GM18870 (cell line): ENCODE measurements around the gene R3HDML.
"Not testable (repeated sequence)": the region's sequence is repeated elsewhere in the genome, so short reads cannot be mapped to it uniquely, and the experiment has no call there.

Experiments
- ATAC-seq: cut with Tn5 transposase; IDR thresholded peaks from one replicate; pipeline ENCODE4 v1.9.1; 2021; ENCODE audit warnings: moderate library complexity; ENCODE audit not compliant: unreplicated experiment

The R3HDML gene, protein sequence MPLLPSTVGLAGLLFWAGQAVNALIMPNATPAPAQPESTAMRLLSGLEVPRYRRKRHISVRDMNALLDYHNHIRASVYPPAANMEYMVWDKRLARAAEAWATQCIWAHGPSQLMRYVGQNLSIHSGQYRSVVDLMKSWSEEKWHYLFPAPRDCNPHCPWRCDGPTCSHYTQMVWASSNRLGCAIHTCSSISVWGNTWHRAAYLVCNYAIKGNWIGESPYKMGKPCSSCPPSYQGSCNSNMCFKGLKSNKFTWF

DNA sequence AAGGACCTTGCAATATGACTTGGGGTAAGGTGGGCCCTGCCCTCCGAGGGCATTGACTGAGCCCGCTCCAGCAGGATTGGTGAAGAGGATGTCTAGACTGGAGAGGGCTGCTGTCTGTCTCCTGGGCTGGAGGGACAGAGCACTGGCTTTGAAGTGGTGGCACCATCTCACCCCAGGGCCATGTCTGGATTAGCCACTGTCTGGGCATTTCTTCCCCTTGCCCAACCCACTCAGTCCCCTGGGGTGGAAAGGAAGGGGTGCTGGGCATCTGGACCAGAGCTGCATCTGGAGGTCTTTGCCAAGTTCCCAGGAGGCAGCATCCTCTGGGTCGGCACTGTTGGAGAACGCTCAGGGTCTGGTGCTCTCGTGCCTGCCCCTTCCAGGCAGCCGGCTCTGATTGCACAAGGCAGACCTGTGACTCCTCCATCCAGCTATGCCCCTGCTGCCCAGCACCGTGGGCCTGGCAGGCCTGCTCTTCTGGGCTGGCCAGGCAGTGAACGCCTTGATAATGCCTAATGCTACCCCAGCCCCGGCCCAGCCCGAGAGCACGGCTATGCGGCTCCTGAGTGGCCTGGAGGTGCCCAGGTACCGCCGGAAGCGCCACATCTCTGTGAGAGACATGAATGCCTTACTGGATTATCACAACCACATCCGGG is at the start of gene R3HDML:
Gene R3HDML, plus strand, starts transcription at position 319 of the 656 bp plus-strand sequence. Its CDS starts 115 bp downstream, at position 434.
- ATAC-seq, result no peak

DNA sequence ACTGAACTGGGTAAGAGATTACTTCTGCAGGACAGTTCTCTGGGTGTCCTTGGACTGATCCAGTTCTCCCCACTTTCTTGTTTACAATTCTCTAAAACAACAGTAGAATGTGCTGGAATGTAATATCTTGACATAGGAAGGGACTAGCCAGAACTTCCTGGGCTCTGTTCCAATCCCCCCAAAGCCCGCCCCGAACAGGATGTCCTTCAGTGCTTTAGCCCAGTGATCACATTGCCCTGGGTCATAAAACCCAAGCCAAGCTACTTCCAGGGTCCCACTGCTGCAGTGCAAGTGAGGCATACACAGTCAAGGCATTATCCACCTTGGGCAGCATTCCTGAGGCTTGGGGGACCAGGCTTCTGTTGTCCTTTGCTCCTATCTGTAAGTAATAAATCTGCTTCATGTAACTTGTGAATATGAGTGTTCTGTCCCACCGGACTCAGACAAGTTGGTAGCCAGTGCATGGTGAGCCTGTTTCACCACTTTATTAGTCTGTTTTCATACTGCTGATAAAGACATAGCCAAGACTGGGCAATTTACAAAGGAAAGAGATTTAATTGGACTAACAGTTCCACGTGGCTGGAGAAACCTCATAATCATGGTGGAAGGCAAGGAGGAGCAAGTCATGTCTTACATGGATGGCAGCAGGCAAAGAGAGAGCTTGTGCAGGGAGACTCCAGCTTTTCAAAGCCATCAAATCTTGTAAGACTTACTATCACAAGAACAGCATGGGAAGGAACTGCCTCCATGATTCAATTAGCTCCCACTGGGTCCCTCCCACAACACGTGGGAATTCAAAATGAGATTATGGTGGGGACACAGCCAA is 49.4 kb upstream of the R3HDML start:
- no peak for ATAC-seq

DNA sequence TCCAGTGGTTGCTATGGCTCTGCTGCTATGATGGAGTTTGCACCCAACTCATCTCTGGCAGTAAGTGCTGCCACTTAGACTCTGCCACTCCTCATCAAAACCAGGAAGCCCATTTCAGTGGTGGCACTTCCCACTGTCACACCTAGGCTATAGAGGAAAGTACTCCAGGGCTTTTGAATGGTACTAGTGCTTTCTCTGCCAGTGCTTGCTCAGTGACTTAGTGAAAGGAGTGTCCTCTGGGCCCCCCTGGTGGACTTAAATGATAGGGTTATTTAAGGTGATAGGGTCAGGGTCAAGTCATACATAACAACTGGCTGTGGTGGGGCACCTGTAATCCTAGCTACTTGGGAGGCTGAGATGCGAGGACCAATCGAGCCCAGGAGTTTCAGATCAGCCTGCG is 48.6 kb upstream of the R3HDML start:
- ATAC-seq, result no peak

DNA sequence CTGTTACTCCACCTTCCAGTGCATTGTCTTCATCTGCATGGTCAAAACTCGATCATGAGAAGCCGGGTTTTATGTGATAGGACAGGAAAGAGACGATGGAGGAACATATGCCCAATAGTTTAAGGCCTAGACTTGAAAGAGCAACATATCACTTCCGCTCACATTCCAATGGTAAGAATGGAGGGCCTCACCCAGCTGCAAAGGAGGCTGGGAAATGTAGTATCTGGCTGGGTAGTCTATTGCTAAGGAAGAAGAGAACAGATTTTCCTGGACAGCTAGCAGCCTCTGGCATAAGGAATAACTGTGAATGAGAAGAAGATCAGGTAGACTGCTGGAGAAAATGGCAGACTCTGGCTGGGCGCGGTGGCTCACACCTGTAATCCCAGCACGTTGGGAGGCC is 45.1 kb upstream of the R3HDML start:
- no peak for ATAC-seq

DNA sequence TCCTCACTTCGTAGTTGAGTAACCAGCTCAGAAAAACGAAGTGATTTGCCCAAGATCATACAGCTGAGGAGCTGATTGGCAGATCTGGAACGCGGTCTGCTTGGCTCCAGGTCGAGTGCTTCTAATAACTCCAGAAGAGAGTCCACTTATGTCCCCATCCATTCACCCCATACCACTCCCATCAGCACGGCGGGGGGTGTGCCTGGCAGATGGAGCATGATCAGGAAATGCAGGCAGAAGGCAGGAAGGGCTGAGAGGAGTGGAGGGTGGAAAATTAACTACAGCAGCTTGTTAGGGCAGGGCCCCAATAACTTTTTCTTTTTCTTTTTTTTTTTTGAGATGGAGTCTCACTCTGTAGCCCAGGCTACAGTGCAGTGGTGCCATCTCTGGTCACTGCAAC is 40.8 kb upstream of the R3HDML start:
- no peak for ATAC-seq

DNA sequence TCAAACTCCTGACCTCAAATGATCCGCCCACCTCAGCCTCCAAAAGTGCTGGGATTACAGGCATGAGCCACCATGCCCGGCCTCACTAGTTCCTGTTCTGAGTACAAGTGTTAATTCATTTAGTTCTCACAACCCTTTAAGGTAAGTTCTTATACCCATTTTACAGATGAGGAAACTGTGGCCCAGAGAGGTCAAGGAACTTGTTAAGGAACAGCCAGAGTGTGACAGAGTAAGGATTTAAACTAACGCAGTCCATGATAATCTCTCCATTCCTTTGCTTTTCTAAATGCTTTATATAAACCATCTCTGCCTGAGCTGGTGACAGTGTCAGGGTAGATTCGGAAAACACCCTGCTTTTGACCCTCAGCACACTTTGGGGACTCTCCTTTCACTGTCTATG is 39.1 kb upstream of the R3HDML start:
- ATAC-seq, result no peak

DNA sequence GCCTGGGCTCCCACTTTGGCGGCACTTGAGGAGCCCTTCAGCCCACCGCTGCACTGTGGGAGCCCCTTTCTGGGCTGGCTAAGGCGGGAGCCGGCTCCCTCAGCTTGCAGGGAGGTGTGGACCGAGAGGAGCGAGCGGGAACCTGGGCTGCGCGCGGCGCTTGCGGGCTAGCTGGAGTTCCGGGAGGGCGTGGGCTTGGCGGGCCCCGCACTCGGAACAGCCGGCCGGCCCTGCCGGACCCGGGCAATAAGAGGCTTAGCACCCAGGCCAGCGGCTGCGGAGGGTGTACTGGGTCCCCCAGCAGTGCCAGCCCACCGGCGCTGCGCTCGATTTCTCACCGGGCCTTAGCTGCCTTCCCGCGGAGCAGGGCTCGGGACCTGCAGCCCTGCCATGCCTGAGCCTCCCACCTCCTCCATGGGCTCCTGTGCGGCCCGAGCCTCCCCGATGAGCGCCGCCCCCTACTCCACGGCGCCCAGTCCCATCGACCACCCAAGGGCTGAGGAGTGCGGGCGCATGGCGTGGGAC is 37.8 kb upstream of the R3HDML start:
- not testable (repeated sequence) for ATAC-seq

DNA sequence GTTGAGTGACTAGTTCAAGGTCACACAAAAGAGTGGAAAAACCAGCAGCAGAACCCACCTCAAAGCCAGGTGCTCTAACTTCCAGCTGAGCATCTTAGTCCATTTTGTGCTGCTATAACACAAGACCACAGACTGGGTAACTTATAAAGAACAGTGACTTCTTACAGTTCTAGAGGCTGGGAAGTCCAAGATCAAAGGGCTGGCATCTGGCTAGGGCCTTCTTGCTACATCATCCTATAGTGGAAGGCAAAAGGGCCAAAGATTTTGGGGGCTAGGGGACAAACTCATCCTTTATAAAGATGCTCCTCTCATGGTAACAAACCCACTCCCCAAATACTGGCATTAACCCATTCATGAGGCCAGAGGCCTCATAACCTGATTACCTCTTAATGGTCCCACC is 35.6 kb upstream of the R3HDML start:
- ATAC-seq, result no peak

DNA sequence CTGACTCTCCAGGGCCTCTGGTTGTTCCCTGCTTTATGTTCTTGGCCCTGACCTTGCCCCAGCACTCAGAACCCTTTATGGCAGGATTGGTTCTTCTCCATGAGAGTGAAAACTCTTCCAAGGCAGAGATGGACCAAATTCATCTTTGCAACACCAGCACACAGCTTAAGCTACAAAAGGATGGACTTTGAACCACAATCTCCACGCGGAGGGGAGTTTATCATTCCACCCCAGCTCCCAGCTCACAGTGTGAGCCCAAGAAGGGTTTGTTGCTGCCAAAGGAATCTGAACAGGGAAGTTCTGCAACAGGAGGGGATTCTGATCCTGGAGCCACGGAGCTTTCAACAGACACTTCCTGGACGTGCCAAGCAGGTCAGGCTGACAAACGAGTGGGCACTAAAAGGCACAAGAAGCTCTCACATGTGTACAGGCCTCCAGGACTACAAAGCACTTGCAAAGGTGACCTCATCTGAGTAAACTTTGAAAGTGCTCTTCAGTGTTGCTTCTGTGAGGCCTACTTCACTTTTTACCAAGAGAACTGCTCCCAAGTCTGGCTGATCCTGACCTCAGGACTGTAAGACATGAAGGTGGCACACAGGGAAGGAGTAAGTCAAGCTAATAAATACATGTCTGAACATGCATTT is 34.7 kb upstream of the R3HDML start:
- ATAC-seq, result no peak

DNA sequence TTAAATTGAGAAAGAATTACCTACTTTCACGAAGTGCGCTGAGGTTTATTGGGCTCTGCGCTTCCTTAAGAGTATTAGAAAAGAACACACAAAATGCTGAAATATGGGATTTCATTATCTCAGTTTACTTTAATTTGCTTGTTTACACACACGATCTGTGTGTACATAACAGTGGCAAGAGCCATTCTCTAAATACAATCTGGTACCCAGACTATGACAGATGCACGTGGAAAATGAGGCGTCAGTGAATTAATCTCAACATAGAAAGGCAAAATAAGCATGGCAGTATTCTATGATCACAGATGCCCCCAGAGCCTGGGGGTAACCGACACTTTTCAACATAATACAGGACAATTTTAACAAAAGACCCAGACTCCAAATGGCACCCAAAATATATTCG is 34.1 kb upstream of the R3HDML start:
- ATAC-seq, result no peak

DNA sequence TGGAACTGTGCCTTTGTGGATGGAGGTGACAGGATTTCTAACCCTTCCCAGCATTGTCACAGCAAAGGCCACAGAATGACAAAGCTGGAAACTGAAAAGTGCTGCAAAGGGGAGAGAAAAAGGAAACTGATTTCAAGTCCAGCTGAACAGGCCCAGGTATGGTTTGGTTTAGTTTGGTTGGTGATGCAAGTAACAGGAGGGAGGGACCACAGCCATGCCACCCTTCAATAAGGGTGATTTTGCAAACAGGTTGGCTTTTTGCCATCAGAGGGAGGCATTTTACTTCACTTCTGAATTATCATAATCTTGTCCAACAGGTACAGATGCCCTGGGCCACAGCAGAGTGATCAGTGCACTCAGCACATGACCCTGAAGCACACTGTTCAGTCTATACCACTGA is 32.5 kb upstream of the R3HDML start:
- no peak for ATAC-seq

DNA sequence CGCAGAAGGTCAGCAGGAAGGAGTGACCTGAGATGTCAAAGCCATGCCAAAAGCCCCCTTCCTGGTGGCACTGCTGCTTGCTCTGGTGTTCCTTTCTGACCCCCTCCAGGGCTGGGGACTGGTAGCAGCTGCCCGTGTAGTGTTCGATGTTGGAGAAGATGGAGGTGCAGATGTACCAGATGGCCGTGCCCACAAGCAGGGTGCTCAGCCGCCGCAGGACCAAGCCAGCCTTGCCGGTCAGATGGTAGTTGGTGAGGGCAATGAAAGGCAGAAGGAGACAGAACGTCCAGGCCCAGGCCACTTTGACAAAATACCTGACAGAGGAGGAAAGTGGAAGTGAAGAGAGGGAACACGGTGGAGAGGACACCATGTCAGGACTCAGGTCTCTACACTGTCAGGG is 29.9 kb upstream of the R3HDML start:
- ATAC-seq, result no peak

DNA sequence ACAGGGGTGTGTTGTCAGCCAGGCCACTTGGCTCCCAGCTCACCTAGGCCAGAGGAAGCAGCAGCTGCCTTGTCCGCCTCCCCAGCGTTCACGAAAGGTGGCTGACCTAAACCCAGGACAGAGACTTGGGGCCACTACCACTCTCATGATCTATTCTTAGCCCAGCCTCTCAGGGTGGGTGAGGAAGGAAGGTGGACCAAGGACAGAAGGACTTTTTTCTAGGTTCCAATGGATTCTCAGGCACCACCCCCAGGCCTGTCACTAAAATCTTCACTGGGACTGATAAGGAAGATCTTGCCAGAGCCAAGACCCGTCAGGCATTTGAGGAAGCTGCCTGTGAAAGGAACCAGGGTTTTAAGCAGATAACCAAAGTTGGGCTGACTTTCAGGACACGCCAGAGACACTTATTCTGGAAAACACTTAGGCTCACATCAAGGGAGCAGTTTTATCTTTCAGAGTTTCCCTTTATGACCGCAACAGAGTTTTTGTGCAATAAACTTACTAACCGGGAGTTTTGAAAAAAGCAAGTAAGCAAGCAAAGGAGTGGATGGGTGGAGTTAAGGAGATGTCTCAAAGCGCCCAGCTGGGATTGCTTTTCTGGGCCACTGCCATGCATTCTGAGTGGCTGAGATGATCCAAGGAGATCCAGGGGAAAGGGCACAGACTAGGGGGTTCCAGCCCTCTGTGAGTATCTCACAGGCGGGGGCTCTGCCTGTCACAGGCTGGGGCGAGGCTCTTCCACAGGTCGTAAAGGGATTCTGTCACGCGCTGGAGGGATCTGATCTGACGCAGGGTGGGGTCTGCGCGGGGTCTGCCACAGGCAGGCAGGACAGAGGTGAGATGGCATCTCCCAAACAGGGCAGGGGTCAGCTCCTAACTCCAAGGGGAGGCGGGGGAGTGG is 26.8 kb upstream of the R3HDML start:
- no peak for ATAC-seq

DNA sequence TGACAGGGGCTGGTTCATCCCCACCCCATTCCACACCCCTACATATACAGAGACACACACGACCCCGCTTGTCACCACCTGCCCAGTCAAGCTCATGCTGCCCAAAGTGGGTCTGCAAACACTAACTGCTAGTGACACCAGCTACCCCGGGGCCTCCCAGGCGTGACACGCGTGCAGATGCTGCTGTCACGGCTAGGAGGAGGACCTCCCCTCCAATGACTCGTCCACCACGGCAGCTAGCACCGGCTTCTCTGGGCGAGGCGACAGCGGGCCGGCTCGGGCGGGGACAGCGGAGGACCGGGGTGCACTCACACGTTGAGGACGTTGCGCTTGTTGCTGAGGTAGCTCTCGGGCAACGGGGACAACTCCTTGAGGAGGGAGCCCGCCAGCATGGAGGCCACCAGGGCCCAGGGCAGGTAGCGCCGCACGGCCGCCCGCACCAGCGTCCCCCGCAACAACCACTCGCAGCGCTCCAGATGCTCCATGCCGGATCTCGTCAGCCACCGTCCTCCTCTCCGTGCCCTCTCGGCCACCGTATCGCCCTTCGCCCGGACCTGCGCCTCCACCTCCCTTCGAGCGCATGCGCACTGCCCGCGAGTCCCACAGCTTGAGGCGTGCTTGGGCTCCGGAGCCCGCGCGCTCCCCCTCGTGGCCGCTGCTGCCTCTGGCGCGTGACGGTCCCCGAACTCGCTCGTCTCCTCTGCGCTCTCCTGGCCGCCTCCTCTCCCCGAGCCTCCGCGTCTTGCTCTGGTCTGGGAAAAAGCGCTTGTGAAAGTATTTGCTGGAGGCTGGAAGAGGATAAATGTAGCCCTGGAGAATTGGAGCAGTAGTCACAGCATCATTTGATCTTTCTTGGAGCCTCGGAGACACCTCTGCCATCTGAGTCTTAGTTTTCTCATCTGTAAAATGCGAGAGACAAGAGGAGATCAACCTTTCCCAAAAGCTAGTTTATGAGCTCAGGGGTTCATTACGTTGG is 25.9 kb upstream of the R3HDML start, which contains the start of gene FITM2:
Gene FITM2, minus strand, starts transcription at position 539 of the 976 bp plus-strand sequence. Its CDS starts 54 bp downstream, at position 485.
- no peak for ATAC-seq

DNA sequence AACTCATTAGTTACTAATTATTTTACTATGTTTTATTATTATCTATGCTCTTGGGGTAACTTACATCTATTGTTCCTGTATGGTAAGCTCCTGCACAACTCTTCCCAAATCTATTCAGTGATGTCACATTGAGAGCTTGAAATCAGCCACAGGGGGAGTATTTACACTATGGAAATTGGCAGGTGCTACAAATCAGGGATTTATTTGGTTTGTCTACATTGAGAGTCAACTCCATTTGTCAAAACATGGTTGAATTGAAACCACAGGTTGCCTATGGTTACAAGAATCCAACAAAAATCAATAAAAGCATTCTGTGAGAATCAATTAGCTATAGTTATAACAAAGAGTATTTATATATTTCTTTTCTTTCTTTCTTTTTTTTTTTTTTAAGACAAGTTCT is 22.0 kb upstream of the R3HDML start:
- ATAC-seq, result no peak

DNA sequence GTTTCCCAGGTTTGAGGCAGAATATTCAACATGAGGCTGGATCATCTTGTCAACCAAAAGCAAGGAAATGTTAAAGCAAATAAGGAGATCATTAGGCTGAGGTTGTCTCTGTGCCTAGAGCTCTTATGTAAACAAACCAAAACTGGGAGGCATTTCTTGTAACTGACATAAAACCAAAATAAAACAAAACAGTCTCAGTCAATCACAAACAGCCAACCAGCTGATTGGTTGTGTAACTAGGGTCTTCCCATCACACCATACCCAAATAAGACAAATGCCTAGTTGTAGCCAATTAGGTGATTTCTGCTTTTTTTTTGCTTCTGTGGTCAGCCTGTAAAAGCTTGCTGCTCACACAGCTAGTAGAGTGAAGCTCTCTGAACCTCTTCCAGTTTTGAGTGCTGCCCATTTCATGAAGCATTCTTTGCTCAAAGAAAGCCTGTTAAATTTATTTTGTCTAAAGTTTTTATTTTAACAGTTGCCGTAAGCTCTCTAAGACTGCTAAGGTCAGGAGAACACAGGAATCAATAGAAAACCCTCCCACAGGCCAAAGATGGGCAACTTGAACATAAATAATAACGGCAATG is 16.9 kb upstream of the R3HDML start:
- ATAC-seq, result no peak

DNA sequence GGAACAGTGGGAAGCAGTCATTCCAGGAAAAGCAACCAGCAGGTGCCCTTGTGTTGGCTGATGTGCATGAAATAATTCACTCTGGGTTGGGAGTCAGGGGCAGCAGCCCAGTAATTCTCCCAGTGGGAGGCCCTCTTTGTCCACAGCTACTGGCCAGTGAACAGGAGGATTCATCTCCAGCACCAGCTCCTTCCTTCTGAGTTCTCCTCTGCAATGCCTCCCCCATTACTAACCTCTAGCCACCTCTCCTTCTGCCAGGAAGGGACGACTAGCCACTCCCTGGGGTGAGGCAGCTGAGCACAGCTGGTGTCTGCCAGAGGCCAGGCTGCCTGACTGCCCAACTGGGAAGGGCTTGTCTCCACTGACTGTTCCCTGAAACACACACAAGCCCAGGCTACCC is 12.5 kb upstream of the R3HDML start:
- no peak for ATAC-seq

DNA sequence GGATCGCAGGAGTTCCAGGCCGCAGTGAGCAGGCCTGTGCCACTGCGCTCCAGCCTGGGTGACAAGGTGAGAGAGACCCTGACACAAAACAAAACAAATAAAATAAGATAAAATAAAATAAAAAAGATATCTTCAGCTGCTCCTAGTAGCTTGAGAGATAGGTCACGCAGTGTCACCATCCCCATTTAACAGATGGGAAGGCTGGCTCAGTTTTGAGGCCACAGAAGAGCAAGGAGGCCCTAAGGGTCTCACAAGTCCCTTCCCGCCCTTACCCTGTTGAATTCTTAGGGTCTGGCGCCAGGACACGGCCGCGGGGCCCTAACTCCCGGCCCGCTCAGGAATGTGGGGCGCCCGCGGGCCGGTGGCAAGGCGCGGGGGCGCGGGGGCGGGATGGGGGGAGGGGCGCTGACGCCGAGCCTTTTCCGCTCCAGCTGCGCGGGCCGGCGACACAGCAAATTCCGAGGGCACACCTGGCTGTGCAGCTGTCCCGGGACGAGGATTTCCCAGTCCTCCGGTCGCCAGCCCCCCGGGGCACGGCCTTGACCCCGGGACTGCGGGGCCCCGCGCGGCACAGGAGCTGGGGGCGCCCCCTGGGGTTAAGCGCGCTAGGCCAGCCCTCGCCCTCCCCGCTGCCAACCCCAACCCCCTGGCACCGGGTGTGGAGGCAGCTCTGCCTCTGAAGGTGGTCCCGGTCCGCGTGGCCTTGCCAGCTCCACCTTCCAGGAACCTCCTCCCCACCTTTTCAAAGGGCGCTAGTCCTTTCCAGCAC is 10.3 kb upstream of the R3HDML start:
- ATAC-seq, result no peak
